Activated naive CD8-positive, alpha-beta T cell treated with anti-CD3 and anti-CD28 coated beads, Interleukin-2, amount 10 ng/mL, durations not matched to agents 7 days and 5 days (primary cell): ENCODE measurements around the gene MGMT. TPM values are rescaled to one million over a fixed set of nuclear protein-coding genes. Genes with fewer than 3 reads are reported as not detected.

Experiments used
- ATAC-seq: fragments of 150-1000 bp; cut with Tn5 transposase; one replicate; pipeline ENCODE4 v1.10.0; 2021; ENCODE audit warnings: low read depth, moderate library complexity
- POLR2A ChIA-PET: fragments of 350-600 bp; sonication (Branson Sonifier 250); formaldehyde crosslinking; loops from one replicate; lab custom pipeline; 2021; ENCODE audit warnings: antibody characterized with exemption; lab: Charles Lee
- DNase-seq: peaks from one replicate; pipeline ENCODE4 v3.0.0; 2021
- H3K27ac Mint-ChIP-seq: one replicate; pipeline ENCODE4 v1.8.0; 2022; ENCODE audit warnings: mild to moderate bottlenecking, mixed read lengths
- H3K27me3 Mint-ChIP-seq: one replicate; pipeline ENCODE4 v1.8.0; 2022; ENCODE audit warnings: mild to moderate bottlenecking, moderate library complexity, mixed read lengths
- H3K36me3 Mint-ChIP-seq: one replicate; pipeline ENCODE4 v1.8.0; 2021; ENCODE audit warnings: mild to moderate bottlenecking, mixed read lengths
- H3K4me1 Mint-ChIP-seq: one replicate; pipeline ENCODE4 v1.8.0; 2021; ENCODE audit warnings: mixed read lengths
- H3K4me3 Mint-ChIP-seq: one replicate; pipeline ENCODE4 v1.8.0; 2022; ENCODE audit warnings: mild to moderate bottlenecking, moderate library complexity, mixed read lengths
- H3K9me3 Mint-ChIP-seq: one replicate; pipeline ENCODE4 v1.8.0; 2021; ENCODE audit warnings: mixed read lengths
- total RNA-seq, 2 experiments: library from RNA; stranded (reverse); gene quantifications; one replicate each; pipeline ENCODE4 v1.2.3, GENCODE V29; 2021

MGMT gene
- total RNA-seq, 2 experiments from 2014 or later, result 24.0 to 24.7 TPM

DNA sequence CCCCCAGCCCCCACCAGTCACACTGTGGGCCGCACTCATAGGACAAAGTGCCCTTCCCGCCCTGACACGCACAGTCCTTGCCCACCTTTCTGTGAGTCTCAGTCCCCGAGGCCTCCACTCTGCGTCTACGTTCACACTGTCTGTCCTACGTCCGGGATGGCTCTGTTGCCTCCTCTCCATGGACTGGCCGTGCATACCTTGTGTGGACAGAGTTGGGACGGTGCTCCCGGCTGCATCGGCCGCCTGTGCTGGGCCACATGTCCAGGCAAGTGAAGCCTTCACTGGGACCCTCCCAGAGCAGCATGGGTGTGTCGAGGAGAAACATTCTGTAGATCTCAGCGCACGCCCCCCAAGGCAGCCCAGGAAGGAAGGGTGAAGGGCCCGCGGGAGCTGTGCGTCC, 239.0 kb downstream of the MGMT start:
- peaks cover 4% of the 10 kb centered on the region for H3K4me1 Mint-ChIP-seq
- no peaks in the 10 kb centered on the region for H3K9me3 Mint-ChIP-seq
- DNase-seq (no peak), ATAC-seq (no peak)
- H3K27me3 Mint-ChIP-seq, result no peaks in the 10 kb centered on the region
- POLR2A ChIA-PET, result no interaction called here
- no peak overlapping the region for H3K27ac Mint-ChIP-seq
- H3K36me3 Mint-ChIP-seq, result no peaks in the 10 kb centered on the region
- no peak overlapping the region for H3K4me3 Mint-ChIP-seq

DNA sequence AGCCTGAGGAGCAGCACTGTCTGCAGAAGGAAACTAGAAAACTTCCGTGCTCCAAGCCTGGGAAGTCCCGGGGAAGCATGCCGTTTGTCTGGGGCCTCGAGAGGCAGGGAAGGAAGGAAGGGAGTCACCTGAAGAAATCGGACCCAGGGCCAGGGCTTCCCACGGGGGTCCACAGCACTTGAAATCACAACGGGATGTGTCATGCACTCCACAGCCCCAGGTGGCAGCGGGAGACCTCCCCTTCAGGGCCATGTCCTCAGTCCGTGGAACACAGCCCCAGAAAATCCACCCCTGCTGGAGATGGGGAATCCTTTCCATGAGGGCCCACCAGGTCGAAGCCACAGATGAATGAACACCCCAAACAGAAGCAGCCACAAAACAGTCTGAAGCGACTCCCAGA, 239.5 kb downstream of the MGMT start:
- no peaks in the 10 kb centered on the region for H3K9me3 Mint-ChIP-seq
- DNase-seq (no peak), ATAC-seq (no peak)
- H3K27ac Mint-ChIP-seq, result no peak overlapping the region
- POLR2A ChIA-PET, result no interaction called here
- no peaks in the 10 kb centered on the region for H3K36me3 Mint-ChIP-seq
- H3K4me1 Mint-ChIP-seq, result peaks cover 4% of the 10 kb centered on the region
- H3K4me3 Mint-ChIP-seq, result no peak overlapping the region
- no peaks in the 10 kb centered on the region for H3K27me3 Mint-ChIP-seq

DNA sequence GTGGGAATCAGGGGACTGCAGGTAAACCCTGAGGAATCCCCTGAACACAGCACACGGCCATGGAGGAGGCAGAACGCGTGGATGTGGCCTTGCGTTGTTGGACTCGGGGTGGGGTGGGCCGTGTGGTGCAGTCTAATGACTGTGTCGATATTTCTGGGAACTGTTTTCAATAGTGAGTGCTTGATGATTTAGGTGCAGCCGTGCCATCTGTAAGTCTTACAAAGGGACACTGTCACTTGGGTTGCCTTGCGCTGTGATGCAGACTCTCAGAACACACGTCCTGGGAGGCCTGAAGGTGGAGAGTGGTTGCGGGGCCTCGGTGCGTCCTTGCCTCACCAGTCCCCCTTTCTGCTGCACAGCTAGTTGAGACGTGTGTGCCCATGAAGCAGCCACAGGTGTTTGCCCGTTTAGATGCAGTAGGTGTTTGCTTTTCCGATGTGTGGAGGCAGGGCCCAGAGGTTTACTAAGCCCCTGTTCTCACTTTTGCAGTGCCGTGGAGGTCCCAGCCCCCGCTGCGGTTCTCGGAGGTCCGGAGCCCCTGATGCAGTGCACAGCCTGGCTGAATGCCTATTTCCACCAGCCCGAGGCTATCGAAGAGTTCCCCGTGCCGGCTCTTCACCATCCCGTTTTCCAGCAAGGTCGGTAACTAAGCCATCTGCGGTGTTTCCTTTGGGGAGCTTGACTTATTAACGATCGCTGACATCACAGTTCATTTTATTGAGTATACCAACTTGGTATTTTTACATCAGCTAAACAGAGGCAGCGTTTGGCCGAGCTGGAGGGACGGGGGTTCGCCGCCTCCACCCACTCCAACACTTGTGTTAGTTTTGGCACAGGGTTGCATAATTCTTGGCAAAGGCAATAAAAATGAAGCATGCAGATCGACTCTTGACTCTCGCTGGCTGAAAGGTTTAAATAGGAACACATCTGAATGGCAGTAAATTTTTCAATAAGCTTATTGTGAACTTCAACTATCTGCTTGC, 240.7 kb downstream of the MGMT start:
- ATAC-seq (no peak), DNase-seq (no peak)
- H3K27ac Mint-ChIP-seq, result no peak overlapping the region
- no peaks in the 10 kb centered on the region for H3K9me3 Mint-ChIP-seq
- H3K4me1 Mint-ChIP-seq, result peaks cover 4% of the 10 kb centered on the region
- no peak overlapping the region for H3K4me3 Mint-ChIP-seq
- H3K36me3 Mint-ChIP-seq, result no peaks in the 10 kb centered on the region
- no peaks in the 10 kb centered on the region for H3K27me3 Mint-ChIP-seq
- POLR2A ChIA-PET, result no interaction called here

GRCh38 chr10:129709101-129709500, 242.1 kb downstream of the MGMT start:
- Mint-ChIP-seq H3K27me3 (no peaks in the 10 kb centered on the region), H3K27ac (no peak overlapping the region), H3K4me1 (no peaks in the 10 kb centered on the region), H3K4me3 (no peak overlapping the region), H3K36me3 (no peaks in the 10 kb centered on the region), H3K9me3 (no peaks in the 10 kb centered on the region)
- POLR2A ChIA-PET, result no interaction called here
- no peak for DNase-seq
- no peak for ATAC-seq

GRCh38 chr10:129709627-129710509, 242.8 kb downstream of the MGMT start:
- H3K36me3 Mint-ChIP-seq, result no peaks in the 10 kb centered on the region
- H3K27ac Mint-ChIP-seq, result no peak overlapping the region
- POLR2A ChIA-PET, result no interaction called here

DNA sequence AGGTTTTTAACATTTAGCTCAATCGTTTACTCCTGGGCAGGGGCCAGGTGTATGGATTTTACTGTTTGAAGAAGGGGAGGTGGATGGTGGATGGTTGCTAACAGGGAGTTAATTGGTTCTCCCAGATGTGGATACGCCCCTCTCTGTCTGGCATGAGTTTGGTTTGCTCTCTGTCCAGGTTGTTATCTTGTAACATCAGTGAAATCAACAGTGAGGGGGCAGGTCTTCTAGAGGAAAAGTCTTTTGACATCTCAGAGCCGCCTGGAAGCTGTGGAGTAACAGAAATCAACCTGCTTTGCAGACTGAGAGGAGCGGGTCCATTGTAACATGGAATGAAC, 243.4 kb downstream of the MGMT start:
- no peaks in the 10 kb centered on the region for H3K4me1 Mint-ChIP-seq
- no peaks in the 10 kb centered on the region for H3K36me3 Mint-ChIP-seq
- DNase-seq, result no peak
- no peaks in the 10 kb centered on the region for H3K9me3 Mint-ChIP-seq
- no peak for ATAC-seq
- no peaks in the 10 kb centered on the region for H3K27me3 Mint-ChIP-seq
- no peak overlapping the region for H3K27ac Mint-ChIP-seq
- POLR2A ChIA-PET, result no interaction called here
- H3K4me3 Mint-ChIP-seq, result no peak overlapping the region

More at GRCh38 chr10:129709627-129710509, 242.8 kb downstream of the MGMT start:
- no peak overlapping the region for H3K4me3 Mint-ChIP-seq
- no peaks in the 10 kb centered on the region for H3K27me3 Mint-ChIP-seq
- H3K9me3 Mint-ChIP-seq, result no peaks in the 10 kb centered on the region
- ATAC-seq, result no peak
- no peak for DNase-seq
- H3K4me1 Mint-ChIP-seq, result no peaks in the 10 kb centered on the region

- POLR2A ChIA-PET, result no interaction called here
- no peaks in the 10 kb centered on the region for H3K9me3 Mint-ChIP-seq
- no peak overlapping the region for H3K4me3 Mint-ChIP-seq
Observed at GRCh38 chr10:129711291-129711690, 244.2 kb downstream of the MGMT start.

GRCh38 chr10:129712000-129712399, 245.0 kb downstream of the MGMT start:
- Mint-ChIP-seq H3K27me3 (no peaks in the 10 kb centered on the region), H3K9me3 (no peaks in the 10 kb centered on the region), H3K4me3 (no peak overlapping the region), H3K4me1 (no peaks in the 10 kb centered on the region), H3K27ac (no peak overlapping the region), H3K36me3 (no peaks in the 10 kb centered on the region)
- DNase-seq, result no peak
- ATAC-seq, result no peak
- POLR2A ChIA-PET, result no interaction called here

More at GRCh38 chr10:129711291-129711690, 244.2 kb downstream of the MGMT start:
- ATAC-seq (no peak), DNase-seq (no peak)
- H3K27ac Mint-ChIP-seq, result no peak overlapping the region
- H3K4me1 Mint-ChIP-seq, result no peaks in the 10 kb centered on the region
- H3K27me3 Mint-ChIP-seq, result no peaks in the 10 kb centered on the region
- H3K36me3 Mint-ChIP-seq, result no peaks in the 10 kb centered on the region

GRCh38 chr10:129713659-129714265, 246.7 kb downstream of the MGMT start:
- POLR2A ChIA-PET, result no interaction called here
- Mint-ChIP-seq H3K36me3 (no peaks in the 10 kb centered on the region), H3K27me3 (no peaks in the 10 kb centered on the region), H3K4me3 (no peak overlapping the region), H3K9me3 (peaks cover 2% of the 10 kb centered on the region), H3K4me1 (no peaks in the 10 kb centered on the region), H3K27ac (no peak overlapping the region)
- no peak for ATAC-seq
- no peak for DNase-seq

GRCh38 chr10:129715805-129716204, 248.8 kb downstream of the MGMT start:
- POLR2A ChIA-PET, result no interaction called here
- no peak overlapping the region for H3K4me3 Mint-ChIP-seq
- no peak for ATAC-seq
- no peak overlapping the region for H3K27ac Mint-ChIP-seq
- no peaks in the 10 kb centered on the region for H3K36me3 Mint-ChIP-seq
- peaks cover 6% of the 10 kb centered on the region for H3K9me3 Mint-ChIP-seq
- no peaks in the 10 kb centered on the region for H3K27me3 Mint-ChIP-seq
- H3K4me1 Mint-ChIP-seq, result no peaks in the 10 kb centered on the region
- no peak for DNase-seq

DNA sequence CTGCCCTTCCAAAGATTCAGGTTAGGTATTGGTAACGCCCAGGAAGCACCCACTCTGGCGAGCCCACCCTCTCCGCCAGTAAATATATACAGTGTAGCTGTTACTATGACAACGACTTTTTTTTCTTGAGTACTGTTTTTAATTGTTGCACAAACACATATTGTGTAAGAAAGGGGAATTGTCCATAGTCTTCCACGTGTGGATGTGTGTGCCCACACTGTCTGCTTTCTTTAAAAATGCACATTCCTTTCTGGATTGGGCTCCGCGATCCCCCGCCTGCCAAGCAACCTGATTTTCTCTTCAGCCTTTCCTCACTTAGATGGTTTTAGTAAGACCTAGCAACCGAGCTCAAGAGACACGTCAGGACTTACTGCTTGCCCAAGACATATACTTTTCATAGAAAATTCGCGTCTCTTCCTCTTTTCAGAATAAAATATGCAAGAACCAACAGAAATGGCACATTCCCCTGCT, 249.2 kb downstream of the MGMT start:
- H3K4me1 Mint-ChIP-seq, result no peaks in the 10 kb centered on the region
- no peak for ATAC-seq
- POLR2A ChIA-PET, result no interaction called here

GRCh38 chr10:129716881-129717280, 249.8 kb downstream of the MGMT start:
- Mint-ChIP-seq H3K4me1 (no peaks in the 10 kb centered on the region), H3K27me3 (no peaks in the 10 kb centered on the region), H3K27ac (no peak overlapping the region), H3K9me3 (peaks cover 6% of the 10 kb centered on the region), H3K36me3 (no peaks in the 10 kb centered on the region), H3K4me3 (no peak overlapping the region)
- DNase-seq (no peak), ATAC-seq (no peak)
- POLR2A ChIA-PET, result no interaction called here

More for the DNA sequence above, 249.2 kb downstream of the MGMT start:
- H3K27me3 Mint-ChIP-seq, result no peaks in the 10 kb centered on the region
- no peak overlapping the region for H3K27ac Mint-ChIP-seq
- H3K9me3 Mint-ChIP-seq, result peaks cover 6% of the 10 kb centered on the region
- no peaks in the 10 kb centered on the region for H3K36me3 Mint-ChIP-seq
- no peak for DNase-seq
- no peak overlapping the region for H3K4me3 Mint-ChIP-seq

- H3K4me3 Mint-ChIP-seq, result no peak overlapping the region
- H3K36me3 Mint-ChIP-seq, result no peaks in the 10 kb centered on the region
- no peaks in the 10 kb centered on the region for H3K4me1 Mint-ChIP-seq
- no peaks in the 10 kb centered on the region for H3K27me3 Mint-ChIP-seq
- POLR2A ChIA-PET, result no interaction called here
- ATAC-seq (no peak), DNase-seq (no peak)
- no peak overlapping the region for H3K27ac Mint-ChIP-seq
- H3K9me3 Mint-ChIP-seq, result peaks cover 8% of the 10 kb centered on the region
Observed at GRCh38 chr10:129717816-129718547, 250.9 kb downstream of the MGMT start.
